Activated CD8-positive, alpha-beta T cell treated with anti-CD3 and anti-CD28 coated beads for 36 hours (primary cell): ENCODE data around the gene TMEM219. TPM values are rescaled to one million over a fixed set of nuclear protein-coding genes. Genes with fewer than 3 reads are reported as not detected.

Experiments
- ATAC-seq: fragments of 200-7000 bp; cut with Tn5 transposase; one replicate; pipeline ENCODE4 v1.10.0; 2021; ENCODE audit warnings: mild to moderate bottlenecking, moderate library complexity
- CTCF ChIA-PET: fragments of 350-600 bp; sonication (Branson Sonifier 250); formaldehyde crosslinking; loops from one replicate; lab custom pipeline; 2021; ENCODE audit warnings: antibody characterized with exemption; lab: Charles Lee
- POLR2A ChIA-PET: fragments of 350-600 bp; sonication (Branson Sonifier 250); formaldehyde crosslinking; loops from one replicate; lab custom pipeline; 2021; ENCODE audit warnings: antibody characterized with exemption; lab: Charles Lee
- DNase-seq: peaks from one replicate; pipeline ENCODE4 v3.0.0-alpha.2; 2020
- H3K27ac Mint-ChIP-seq: one replicate; pipeline ENCODE4 v1.8.0; 2021; ENCODE audit warnings: mild to moderate bottlenecking, mixed read lengths
- H3K27me3 Mint-ChIP-seq: one replicate; pipeline ENCODE4 v1.8.0; 2021; ENCODE audit warnings: mixed read lengths
- H3K36me3 Mint-ChIP-seq: one replicate; pipeline ENCODE4 v1.8.0; 2021; ENCODE audit warnings: low read depth, mixed read lengths
- H3K4me1 Mint-ChIP-seq: one replicate; pipeline ENCODE4 v1.8.0; 2021; ENCODE audit warnings: low read depth, mixed read lengths
- H3K4me3 Mint-ChIP-seq: one replicate; pipeline ENCODE4 v1.8.0; 2021; ENCODE audit warnings: mild to moderate bottlenecking, moderate library complexity, mixed read lengths
- H3K9me3 Mint-ChIP-seq: one replicate; pipeline ENCODE4 v1.8.0; 2021; ENCODE audit warnings: mixed read lengths
- intact Hi-C: fragments of 100-400 bp; cut with micrococcal nuclease; formaldehyde crosslinking; loops from one replicate; pipeline ENCODE4 v1.10.0; 2022
- total RNA-seq, 2 experiments: library from RNA; stranded (reverse); gene quantifications; one replicate each; pipeline ENCODE4 v1.2.3, GENCODE V29; 2021
- TF ChIP-seq, protein P1 (sequence below): fragments of 200-600 bp; IDR thresholded peaks from one replicate; pipeline ENCODE4 v1.8.0; 2022; ENCODE audit warnings: antibody characterized with exemption, mild to moderate bottlenecking

Gene TMEM219
- total RNA-seq, 2 experiments from 2014 or later: 31.9 to 34.9 TPM

DNA sequence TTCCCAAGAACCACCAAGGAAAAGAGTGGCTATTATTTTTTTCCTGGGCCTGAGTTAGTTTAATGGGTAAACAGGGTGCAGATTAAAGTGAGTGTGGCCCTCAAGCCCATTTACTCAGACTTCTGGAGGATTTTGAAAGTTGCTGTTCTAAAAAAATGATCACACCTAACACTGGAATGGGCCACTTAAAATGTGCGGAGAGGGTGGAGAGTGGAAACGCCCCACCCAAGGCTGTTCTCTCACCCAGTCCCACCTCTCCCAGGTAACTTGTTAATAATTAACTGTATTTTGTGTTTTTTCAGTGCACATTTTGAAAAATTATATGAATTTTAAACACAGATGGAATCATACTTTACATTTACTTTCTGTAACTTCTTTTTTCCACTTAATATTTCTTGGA is 28.2 kb downstream of the TMEM219 start:
- no peak for ATAC-seq
- intact Hi-C loops: no loop called here
- no peaks in the 10 kb centered on the region for H3K9me3 Mint-ChIP-seq
- no peak overlapping the region for H3K4me3 Mint-ChIP-seq
- no peaks in the 10 kb centered on the region for H3K27me3 Mint-ChIP-seq
- peaks cover 27% of the 10 kb centered on the region for H3K36me3 Mint-ChIP-seq
- TF ChIP-seq, protein P1, sequence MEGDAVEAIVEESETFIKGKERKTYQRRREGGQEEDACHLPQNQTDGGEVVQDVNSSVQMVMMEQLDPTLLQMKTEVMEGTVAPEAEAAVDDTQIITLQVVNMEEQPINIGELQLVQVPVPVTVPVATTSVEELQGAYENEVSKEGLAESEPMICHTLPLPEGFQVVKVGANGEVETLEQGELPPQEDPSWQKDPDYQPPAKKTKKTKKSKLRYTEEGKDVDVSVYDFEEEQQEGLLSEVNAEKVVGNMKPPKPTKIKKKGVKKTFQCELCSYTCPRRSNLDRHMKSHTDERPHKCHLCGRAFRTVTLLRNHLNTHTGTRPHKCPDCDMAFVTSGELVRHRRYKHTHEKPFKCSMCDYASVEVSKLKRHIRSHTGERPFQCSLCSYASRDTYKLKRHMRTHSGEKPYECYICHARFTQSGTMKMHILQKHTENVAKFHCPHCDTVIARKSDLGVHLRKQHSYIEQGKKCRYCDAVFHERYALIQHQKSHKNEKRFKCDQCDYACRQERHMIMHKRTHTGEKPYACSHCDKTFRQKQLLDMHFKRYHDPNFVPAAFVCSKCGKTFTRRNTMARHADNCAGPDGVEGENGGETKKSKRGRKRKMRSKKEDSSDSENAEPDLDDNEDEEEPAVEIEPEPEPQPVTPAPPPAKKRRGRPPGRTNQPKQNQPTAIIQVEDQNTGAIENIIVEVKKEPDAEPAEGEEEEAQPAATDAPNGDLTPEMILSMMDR: no peak
- H3K4me1 Mint-ChIP-seq: peaks cover 13% of the 10 kb centered on the region
- CTCF ChIA-PET: no interaction called here
- H3K27ac Mint-ChIP-seq: no peak overlapping the region
- POLR2A ChIA-PET: no interaction called here
- DNase-seq: no peak

DNA sequence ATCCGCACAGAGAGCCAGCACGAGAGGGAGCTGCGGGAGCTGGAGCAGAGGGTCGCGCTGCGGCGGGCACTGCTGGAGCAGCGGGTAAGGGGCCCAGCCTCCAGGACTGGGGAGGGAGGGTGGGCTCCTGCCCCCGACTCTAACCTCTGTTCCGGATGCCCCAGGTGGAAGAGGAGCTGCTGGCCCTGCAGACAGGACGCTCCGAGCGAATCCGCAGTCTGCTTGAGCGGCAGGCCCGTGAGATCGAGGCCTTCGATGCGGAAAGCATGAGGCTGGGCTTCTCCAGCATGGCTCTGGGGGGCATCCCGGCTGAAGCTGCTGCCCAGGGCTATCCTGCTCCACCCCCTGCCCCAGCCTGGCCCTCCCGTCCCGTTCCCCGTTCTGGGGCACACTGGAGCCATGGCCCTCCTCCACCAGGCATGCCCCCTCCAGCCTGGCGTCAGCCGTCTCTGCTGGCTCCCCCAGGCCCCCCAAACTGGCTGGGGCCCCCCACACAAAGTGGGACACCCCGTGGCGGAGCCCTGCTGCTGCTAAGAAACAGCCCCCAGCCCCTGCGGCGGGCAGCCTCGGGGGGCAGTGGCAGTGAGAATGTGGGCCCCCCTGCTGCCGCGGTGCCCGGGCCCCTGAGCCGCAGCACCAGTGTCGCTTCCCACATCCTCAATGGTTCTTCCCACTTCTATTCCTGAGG is 29.1 kb downstream of the TMEM219 start:
- peaks cover 13% of the 10 kb centered on the region for H3K4me1 Mint-ChIP-seq
- peaks cover 25% of the 10 kb centered on the region for H3K36me3 Mint-ChIP-seq
- CTCF ChIA-PET: no interaction called here
- no peak for ATAC-seq
- no peak overlapping the region for H3K27ac Mint-ChIP-seq
- H3K9me3 Mint-ChIP-seq: no peaks in the 10 kb centered on the region
- intact Hi-C loops: no loop called here
- no peak overlapping the region for H3K4me3 Mint-ChIP-seq
- TF ChIP-seq, protein P1: no peak
- no peak for DNase-seq
- H3K27me3 Mint-ChIP-seq: no peaks in the 10 kb centered on the region
- POLR2A ChIA-PET: interaction anchor here (7.7 kb wide), 1 partner anchor 16 kb away, joined by 74 read pairs; the partner anchor contains the start of gene TAOK2

DNA sequence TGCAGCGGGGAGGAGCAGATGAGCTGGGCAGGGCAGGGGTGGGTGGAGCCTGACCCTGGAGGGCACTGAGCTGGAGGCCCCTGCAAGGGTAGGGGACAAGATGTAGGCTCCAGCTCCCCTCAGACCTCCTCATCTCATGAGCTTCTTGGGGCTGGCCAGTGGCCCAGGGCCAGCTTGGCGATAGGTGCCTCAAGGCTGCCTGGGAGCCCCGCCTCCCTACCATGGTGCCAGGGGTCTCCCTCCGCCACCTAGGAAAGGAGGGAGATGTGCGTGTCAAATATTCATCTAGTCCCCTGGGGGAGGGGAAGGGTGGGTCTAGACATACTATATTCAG is 29.7 kb downstream of the TMEM219 start:
- POLR2A ChIA-PET: interaction anchor here (7.7 kb wide), 1 partner anchor 16 kb away, joined by 74 read pairs; the partner anchor contains the start of gene TAOK2
- ATAC-seq (no peak), DNase-seq (no peak)
- H3K4me1 Mint-ChIP-seq: peaks cover 13% of the 10 kb centered on the region
- no peaks in the 10 kb centered on the region for H3K27me3 Mint-ChIP-seq
- TF ChIP-seq, protein P1: no peak
- CTCF ChIA-PET: no interaction called here
- peaks cover 24% of the 10 kb centered on the region for H3K36me3 Mint-ChIP-seq
- intact Hi-C loops: no loop called here
- H3K4me3 Mint-ChIP-seq: no peak overlapping the region
- no peaks in the 10 kb centered on the region for H3K9me3 Mint-ChIP-seq
- H3K27ac Mint-ChIP-seq: no peak overlapping the region

DNA sequence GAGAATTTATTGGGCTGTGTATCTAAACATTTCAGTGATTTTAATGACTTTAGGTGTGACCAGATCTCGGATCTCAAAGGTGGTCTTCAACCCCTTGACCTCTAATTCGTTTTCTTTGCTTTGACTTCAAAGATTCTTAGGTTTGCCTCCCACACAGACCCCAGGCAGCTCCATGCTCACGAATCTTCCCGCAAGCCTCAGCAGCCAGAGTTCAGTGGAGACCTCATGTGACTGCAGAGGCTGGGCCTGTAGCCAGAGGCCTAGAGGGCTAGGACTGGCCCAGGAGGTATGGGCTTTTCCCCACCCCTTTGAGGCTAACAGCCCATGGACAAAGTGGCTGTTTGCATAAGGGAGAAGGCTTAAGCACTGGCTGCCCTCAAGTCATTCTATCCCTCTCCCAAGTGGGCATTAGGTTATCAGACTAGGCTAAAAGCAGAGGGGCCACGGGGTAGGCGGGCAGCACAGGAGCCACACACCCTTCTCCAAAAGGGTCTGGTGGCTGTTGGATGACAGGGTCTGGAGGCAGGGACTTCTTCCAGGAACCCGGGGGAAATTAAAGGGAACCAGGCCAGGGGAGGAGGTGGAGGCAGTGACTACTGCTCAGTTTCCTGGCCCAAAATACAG is 30.6 kb downstream of the TMEM219 start:
- ATAC-seq (no peak), DNase-seq (no peak)
- POLR2A ChIA-PET: interaction anchor here (0.6 to 7.7 kb wide), 2 partner anchors 17 to 194 kb away, joined by 3 to 74 read pairs; partner anchors contain the start of gene TAOK2
- Mint-ChIP-seq H3K9me3 (no peaks in the 10 kb centered on the region), H3K27me3 (no peaks in the 10 kb centered on the region), H3K4me3 (no peak overlapping the region), H3K36me3 (peaks cover 27% of the 10 kb centered on the region), H3K4me1 (peaks cover 18% of the 10 kb centered on the region), H3K27ac (peak overlapping the region; percentile 44)
- CTCF ChIA-PET: no interaction called here
- TF ChIP-seq, protein P1: no peak
- intact Hi-C loops: no loop called here
